ENCODE measurements around the gene PPM1L.
"Not testable (repeated sequence)": the region's sequence is repeated elsewhere in the genome, so short reads cannot be mapped to it uniquely, and the experiment has no call there.

PPM1L gene

GRCh38 chr3:160980740-160981139 lies 224.7 kb downstream of the PPM1L start:
- no peak for DNase-seq (ENCODE audit: low read depth in 1 of 2, low spot score in 1 of 2)

GRCh38 chr3:160981217-160981938 lies 225.3 kb downstream of the PPM1L start:
- DNase-seq (ENCODE audit: low read depth in 1 of 2, low spot score in 1 of 2) = no peak

GRCh38 chr3:160982491-160982890 lies 226.5 kb downstream of the PPM1L start:
- DNase-seq (ENCODE audit: low read depth in 1 of 2, low spot score in 1 of 2) = no peak

GRCh38 chr3:160983900-160984299 lies 227.9 kb downstream of the PPM1L start:
- DNase-seq (ENCODE audit: low read depth in 1 of 2, low spot score in 1 of 2) = not testable (repeated sequence)

GRCh38 chr3:160986069-160986468 lies 230.0 kb downstream of the PPM1L start:
- no peak for DNase-seq (ENCODE audit: low read depth in 1 of 2, low spot score in 1 of 2)

- no peak for DNase-seq (ENCODE audit: low read depth in 1 of 2, low spot score in 1 of 2)
Observed at GRCh38 chr3:160987982-160988964, 232.2 kb downstream of the PPM1L start.

- DNase-seq (ENCODE audit: low read depth in 1 of 2, low spot score in 1 of 2) = no peak
Observed at GRCh38 chr3:160990446-160990845, 234.4 kb downstream of the PPM1L start.

GRCh38 chr3:160992712-160993111 lies 236.7 kb downstream of the PPM1L start:
- no peak for DNase-seq (ENCODE audit: low read depth in 1 of 2, low spot score in 1 of 2)

GRCh38 chr3:160996811-160997210 lies 240.8 kb downstream of the PPM1L start:
- no peak for DNase-seq (ENCODE audit: low read depth in 1 of 2, low spot score in 1 of 2)

GRCh38 chr3:160998581-160998980 lies 242.6 kb downstream of the PPM1L start:
- DNase-seq (ENCODE audit: low read depth in 1 of 2, low spot score in 1 of 2) = no peak

GRCh38 chr3:160999274-160999673 lies 243.2 kb downstream of the PPM1L start:
- no peak for DNase-seq (ENCODE audit: low read depth in 1 of 2, low spot score in 1 of 2)

- no peak for DNase-seq (ENCODE audit: low read depth in 1 of 2, low spot score in 1 of 2)
Observed at GRCh38 chr3:161008086-161008485, 252.1 kb downstream of the PPM1L start.

GRCh38 chr3:161010151-161010550 lies 254.1 kb downstream of the PPM1L start:
- not testable (repeated sequence) for DNase-seq (ENCODE audit: low read depth in 1 of 2, low spot score in 1 of 2)

- no peak for DNase-seq (ENCODE audit: low read depth in 1 of 2, low spot score in 1 of 2)
Observed at GRCh38 chr3:161014843-161015749, 259.1 kb downstream of the PPM1L start.

GRCh38 chr3:161016417-161017313 lies 260.6 kb downstream of the PPM1L start:
- DNase-seq (ENCODE audit: low read depth in 1 of 2, low spot score in 1 of 2) = no peak

GRCh38 chr3:161017971-161018370 lies 261.9 kb downstream of the PPM1L start:
- DNase-seq (ENCODE audit: low read depth in 1 of 2, low spot score in 1 of 2) = no peak

- DNase-seq (ENCODE audit: low read depth in 1 of 2, low spot score in 1 of 2) = no peak
Observed at GRCh38 chr3:161020256-161020655, 264.2 kb downstream of the PPM1L start.

GRCh38 chr3:161025911-161026310 lies 269.9 kb downstream of the PPM1L start:
- no peak for DNase-seq (ENCODE audit: low read depth in 1 of 2, low spot score in 1 of 2)

GRCh38 chr3:161026612-161027510 lies 270.8 kb downstream of the PPM1L start:
- DNase-seq (ENCODE audit: low read depth in 1 of 2, low spot score in 1 of 2) = no peak

All from stimulated activated CD4-positive, alpha-beta T cell treated with anti-CD3 and anti-CD28 coated beads, Interleukin-15, amount 100 ng/mL, for 1 hour (primary cell).